GM12878 (cell line): ENCODE data around the gene PM20D2. TPM values are rescaled to one million over a fixed set of nuclear protein-coding genes. Genes with fewer than 3 reads are reported as not detected.

Source experiments
- ATAC-seq: fragments of 200-7000 bp; cut with Tn5 transposase; 3 replicates; pipeline ENCODE4 v1.9.1; 2020; ENCODE audit warnings: mild to moderate bottlenecking, moderate library complexity
- BruUV-seq: library from RNA; stranded (reverse); fragments of 400-500 nt; replicated peaks from 2 replicates; lab custom pipeline; 2021; lab: Mats Ljungman, UMichigan
- CTCF ChIA-PET: fragments of 300-600 bp; sonication (Branson Sonifier 250); formaldehyde crosslinking; extraction: SDS; loops from one replicate; lab custom pipeline; 2021; ENCODE audit warnings: inconsistent platforms; lab: Yijun Ruan, JAX
- POLR2A ChIA-PET: fragments of 350-600 bp; formaldehyde crosslinking; extraction: SDS; loops from one replicate; lab custom pipeline; 2021; ENCODE audit warnings: inconsistent platforms; lab: Charles Lee
- RAD21 ChIA-PET: fragments of 300-600 bp; sonication (Branson Sonifier 250); formaldehyde crosslinking; loops from one replicate; lab custom pipeline; 2023; ENCODE audit warnings: antibody characterized with exemption; ENCODE audit not compliant: unreplicated experiment; lab: Charles Lee
- SMC1A ChIA-PET: fragments of 300-600 bp; sonication (Branson Sonifier 250); formaldehyde crosslinking; loops from one replicate; lab custom pipeline; 2023; ENCODE audit not compliant: unreplicated experiment, uncharacterized antibody; lab: Charles Lee
- DNase-seq: peaks from one replicate; pipeline ENCODE4 v3.0.0-alpha.2; 2011; ENCODE audit warnings: low read depth, low spot score
- FAIRE-seq: peaks from 3 replicates; lab custom pipeline; 2011; peaks lifted over from hg19 to GRCh38; lab: Jason Lieb, UNC
- H2AFZ ChIP-seq: 2 replicates; pipeline ENCODE4 v1.6.0; 2011; ENCODE audit warnings: low read depth, low read length, control low read depth; ENCODE audit not compliant: control insufficient read depth
- H3K27ac ChIP-seq: 2 replicates; pipeline ENCODE4 v1.5.1; 2011; ENCODE audit warnings: control low read depth; ENCODE audit not compliant: control insufficient read depth, insufficient read depth
- H3K27me3 ChIP-seq, 2 experiments: replicated peaks in 1 of 2; 2 replicates each; pipeline versions ENCODE4 v1.6.0 to v1.6.1; 2011; ENCODE audit warnings: low read length in 1 of 2; ENCODE audit not compliant: control insufficient read depth in 2 of 2, insufficient read depth in 2 of 2
- H3K36me3 ChIP-seq, 2 experiments: 2 replicates each; pipeline ENCODE4 v1.5.1; 2011; ENCODE audit warnings: low read length in 1 of 2; ENCODE audit not compliant: control insufficient read depth in 2 of 2, insufficient read depth in 2 of 2
- H3K4me1 ChIP-seq: 2 replicates; pipeline ENCODE4 v1.6.1; 2011; ENCODE audit warnings: mild to moderate bottlenecking, low read length, moderate library complexity, mixed read lengths; ENCODE audit not compliant: control insufficient read depth, insufficient read depth
- H3K4me2 ChIP-seq: 2 replicates; pipeline ENCODE4 v1.6.0; 2011; ENCODE audit warnings: control low read depth; ENCODE audit not compliant: control insufficient read depth, insufficient read depth
- H3K4me3 ChIP-seq: fragments of 200-600 bp; sonication (generic); 2 replicates; pipeline ENCODE4 v1.5.1; 2016
- H3K79me2 ChIP-seq: 2 replicates; pipeline ENCODE4 v1.6.0; 2011; ENCODE audit warnings: low read length; ENCODE audit not compliant: control insufficient read depth, insufficient read depth
- H3K9ac ChIP-seq: 2 replicates; pipeline ENCODE4 v1.8.0; 2011; ENCODE audit warnings: low read length, control low read depth, mixed read lengths; ENCODE audit not compliant: control insufficient read depth, insufficient read depth
- H3K9me3 ChIP-seq: replicated peaks from 3 replicates; pipeline ENCODE4 v1.5.1; 2011; ENCODE audit warnings: mild to moderate bottlenecking, low read length; ENCODE audit not compliant: control insufficient read depth, insufficient read depth
- H4K20me1 ChIP-seq: 2 replicates; pipeline ENCODE4 v1.6.0; 2011; ENCODE audit not compliant: control insufficient read depth, insufficient read depth
- ASH2L ChIP-seq: fragments of 300-600, 200-600 bp; sonication (generic); IDR thresholded peaks from 2 replicates; pipeline ENCODE4 v1.6.1; 2017; ENCODE audit warnings: low read depth, mild to moderate bottlenecking, borderline replicate concordance
- ATF2 ChIP-seq: IDR thresholded peaks from 2 replicates; pipeline ENCODE4 v1.6.1; 2012; ENCODE audit warnings: low read length, inconsistent platforms
- BACH1 ChIP-seq: fragments of 450-650 bp; IDR thresholded peaks from 2 replicates; pipeline ENCODE4 v1.6.1; 2017; ENCODE audit warnings: mild to moderate bottlenecking, borderline replicate concordance
- BHLHE40 ChIP-seq, 2 experiments: fragments of 450-650 bp in 1 of 2; IDR thresholded peaks; 2 replicates each; pipeline ENCODE4 v1.6.1; 2011 to 2017; ENCODE audit warnings: low read depth in 2 of 2, borderline replicate concordance in 1 of 2, improper control_type of control experiment in 1 of 2, low read length in 1 of 2, mild to moderate bottlenecking in 1 of 2
- BMI1 ChIP-seq: fragments of 450-650 bp; IDR thresholded peaks from 2 replicates; pipeline ENCODE4 v1.6.1; 2016; ENCODE audit warnings: mild to moderate bottlenecking, moderate library complexity, borderline replicate concordance
- ESRRA ChIP-seq: IDR thresholded peaks from 2 replicates; pipeline ENCODE4 v1.6.1; 2012; ENCODE audit warnings: mild to moderate bottlenecking, low read length, improper control_type of control experiment
- HDAC6 ChIP-seq: fragments of 200-600 bp; sonication (generic); IDR thresholded peaks from one replicate; pipeline ENCODE4 v1.8.0; 2017; ENCODE audit warnings: antibody characterized with exemption; ENCODE audit not compliant: unreplicated experiment
- IKZF1 ChIP-seq: fragments of 450-650 bp; conservative IDR thresholded peaks from 2 replicates; pipeline ENCODE4 v1.6.1; 2017; ENCODE audit warnings: antibody characterized with exemption, mild to moderate bottlenecking
- IKZF2 ChIP-seq, 2 experiments: fragments of 450-650 bp; IDR thresholded peaks; 2 replicates each; pipeline ENCODE4 v1.6.1; 2017; ENCODE audit warnings: mild to moderate bottlenecking in 2 of 2, moderate library complexity in 2 of 2
- IRF5 ChIP-seq: fragments of 450-650 bp; IDR thresholded peaks from 2 replicates; pipeline ENCODE4 v1.6.1; 2017; ENCODE audit warnings: borderline replicate concordance
- JUNB ChIP-seq: IDR thresholded peaks from 2 replicates; pipeline ENCODE4 v1.6.1; 2016; ENCODE audit warnings: antibody characterized with exemption, mild to moderate bottlenecking
- KDM1A ChIP-seq: fragments of 200-600 bp; sonication (generic); IDR thresholded peaks from 2 replicates; pipeline ENCODE4 v1.6.1; 2016; ENCODE audit warnings: borderline replicate concordance
- MEF2A ChIP-seq: IDR thresholded peaks from 2 replicates; pipeline ENCODE4 v1.6.1; 2011; ENCODE audit warnings: low read depth, mild to moderate bottlenecking, low read length, moderate library complexity; ENCODE audit not compliant: insufficient read depth
- MYC ChIP-seq: IDR thresholded peaks from 2 replicates; pipeline ENCODE4 v1.6.1; 2011; ENCODE audit warnings: mild to moderate bottlenecking, low read length, moderate library complexity, inconsistent platforms; ENCODE audit not compliant: insufficient read depth, insufficient replicate concordance, insufficient read length, severe bottlenecking
- NFYB ChIP-seq: IDR thresholded peaks from 2 replicates; pipeline ENCODE4 v1.6.1; 2011; ENCODE audit warnings: low read depth, mild to moderate bottlenecking, low read length, improper control_type of control experiment, moderate library complexity; ENCODE audit not compliant: insufficient read depth
- PAX5 ChIP-seq: IDR thresholded peaks from 2 replicates; pipeline ENCODE4 v1.6.1; 2011; ENCODE audit warnings: low read depth, low read length, borderline replicate concordance
- PAX8 ChIP-seq: fragments of 450-650 bp; IDR thresholded peaks from 2 replicates; pipeline ENCODE4 v1.6.1; 2017; ENCODE audit warnings: mild to moderate bottlenecking, moderate library complexity
- POLR2A ChIP-seq: IDR thresholded peaks from 2 replicates; pipeline ENCODE4 v1.6.1; 2011; ENCODE audit warnings: low read depth, mild to moderate bottlenecking, low read length
- TAF1 ChIP-seq: IDR thresholded peaks from 2 replicates; pipeline ENCODE4 v1.6.1; 2011; ENCODE audit warnings: mild to moderate bottlenecking, low read depth, low read length, borderline replicate concordance
- YBX1 ChIP-seq: fragments of 450-650 bp; IDR thresholded peaks from 2 replicates; pipeline ENCODE4 v1.6.1; 2016; ENCODE audit warnings: antibody characterized with exemption
- YY1 ChIP-seq: IDR thresholded peaks from 2 replicates; pipeline ENCODE4 v1.6.1; 2011; ENCODE audit warnings: low read depth, mild to moderate bottlenecking, low read length
- WGBS: methylation state at CpG from one replicate; pipeline ENCODE4 v1.1.6; 2016; ENCODE audit warnings: low lambda C conversion rate; ENCODE audit not compliant: insufficient replicate concordance, insufficient coverage; ENCODE audit errors: missing lambda C conversion rate; 5-methylcytosine and 5-hydroxymethylcytosine counted together
- in situ Hi-C: fragments of 300-500 bp; cut with MboI; formaldehyde crosslinking; loops from 9 replicates; pipeline ENCODE4 v1.14.3; 2018; ENCODE audit warnings: mixed read lengths
- intact Hi-C: fragments of 100-400 bp; cut with micrococcal nuclease; formaldehyde crosslinking; loops from one replicate; pipeline ENCODE4 v1.14.2; 2022; ENCODE audit not compliant: unreplicated experiment
- polyA plus RNA-seq, 11 experiments: library from polyadenylated mRNA; depleted of rRNA in 4 of 11; unstranded in 6 of 11; stranded (reverse) in 5 of 11; fragments of >200 nt; fragmentation: Nextera tagmentation in 4 of 11; fragmentation: Illumina TruSeq in 1 of 11; extraction: Ambion mirVana in 4 of 11; extraction: Trizol in 1 of 11; gene quantifications; 1 replicate in 1 of 11; 2 replicates in 10 of 11; pipeline versions ENCODE4 v1.2.1 to v1.2.3, GENCODE V29; 2011 to 2016; ENCODE audit warnings: inconsistent platforms in 2 of 11, missing spikeins in 2 of 11, low read depth in 1 of 11
- total RNA-seq, 4 experiments: library from RNA; depleted of rRNA in 3 of 4; stranded (reverse); fragments of >200 nt in 3 of 4; fragmentation: Illumina TruSeq in 1 of 4; extraction: Trizol in 1 of 4; gene quantifications; 2 replicates each; pipeline versions ENCODE4 v1.2.1 to v1.2.3, GENCODE V29; 2013 to 2021
- TF ChIP-seq, protein P1 (sequence below): IDR thresholded peaks from 2 replicates; pipeline ENCODE4 v1.6.1; 2012; ENCODE audit warnings: low read depth, low read length, improper control_type of control experiment

Gene PM20D2
- total and polyA plus RNA-seq, 10 of the 15 experiments (the other 5 are each of a cell fraction or from before 2014, with no cell fraction given) = 7.8 to 23.6 (median 15.7) TPM

DNA sequence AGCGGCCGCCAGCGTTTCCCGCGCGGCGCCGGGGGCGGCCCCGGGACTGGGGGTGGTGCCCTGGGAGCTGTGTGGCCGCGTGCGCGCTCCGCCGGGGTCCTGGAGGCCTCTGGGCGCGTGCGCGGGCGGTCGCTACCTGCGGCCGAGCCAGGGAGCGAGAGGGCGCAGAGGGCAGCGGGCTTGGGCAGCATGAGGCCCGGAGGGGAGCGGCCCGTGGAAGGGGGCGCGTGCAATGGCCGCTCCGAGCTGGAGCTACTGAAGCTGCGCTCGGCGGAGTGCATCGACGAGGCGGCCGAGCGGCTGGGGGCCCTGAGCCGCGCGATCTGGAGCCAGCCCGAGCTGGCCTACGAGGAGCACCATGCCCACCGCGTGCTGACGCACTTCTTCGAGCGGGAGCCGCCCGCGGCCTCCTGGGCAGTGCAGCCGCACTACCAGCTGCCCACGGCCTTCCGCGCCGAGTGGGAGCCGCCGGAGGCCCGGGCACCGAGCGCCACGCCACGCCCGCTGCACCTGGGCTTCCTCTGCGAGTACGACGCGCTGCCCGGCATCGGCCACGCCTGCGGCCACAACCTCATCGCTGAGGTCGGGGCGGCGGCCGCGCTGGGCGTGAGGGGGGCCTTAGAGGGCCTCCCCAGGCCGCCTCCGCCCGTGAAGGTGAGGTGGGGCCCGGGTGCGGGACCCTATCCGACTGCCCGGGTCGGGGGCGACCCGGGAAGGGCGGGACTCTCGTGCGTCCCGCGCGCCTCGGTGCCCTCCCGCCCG lies at the start of gene PM20D2 (continued):
- no peak for TF ChIP-seq NFYB
- no peak for TF ChIP-seq BMI1
- peak; percentile 74 for TF ChIP-seq HDAC6
- TF ChIP-seq PAX5 = 0 out of 2 replicates have a peak, but pooled peaks have one; percentile 57
- TF ChIP-seq IKZF1 = peak; percentile 86
- peak; percentile 86 for TF ChIP-seq POLR2A
- TF ChIP-seq TAF1 = no peak
- TF ChIP-seq BACH1 = no peak; the same call in none of the 2 replicates
- TF ChIP-seq BHLHE40 (IDR thresholded peaks at IDR 0.05; ENCODE audit: borderline replicate concordance in 1 of 2, low read depth in 2 of 2, low read length in 1 of 2) = peak; percentile 59 to 86; a peak in 3 of 4 replicates

DNA sequence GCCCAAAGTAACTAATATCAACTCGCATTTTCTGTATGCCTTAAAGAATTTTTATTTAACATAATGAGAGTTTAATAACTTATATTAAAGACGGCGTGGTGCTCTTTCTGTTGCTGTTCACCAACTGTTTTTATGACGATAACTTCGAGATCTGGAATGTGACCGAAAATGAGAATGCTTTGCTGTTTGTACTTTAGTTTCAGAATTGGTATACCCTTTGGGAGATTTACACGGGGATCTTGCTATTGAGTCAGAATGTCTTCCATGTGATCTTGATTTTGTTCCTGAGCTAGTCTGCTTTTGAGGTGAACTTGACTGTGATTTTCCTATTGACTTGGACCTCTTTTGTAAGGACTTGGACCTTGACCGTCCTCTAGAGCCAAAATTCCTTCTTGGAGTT lies 47.4 kb upstream of the PM20D2 start:
- under 1% methylated on average over 8 of the region's 8 CpGs for WGBS
- FAIRE-seq = no peak
- intact Hi-C loops = no loop called here
- TF ChIP-seq PAX8 (no peak), ASH2L (no peak), ESRRA (no peak), YBX1 (no peak), MYC (no peak), IKZF2 (IDR thresholded peaks at IDR 0.05) (peak; percentile 54 to 55; a peak in 2 of 4 replicates), MEF2A (0 out of 2 replicates have a peak, but pooled peaks have one; percentile 8), JUNB (peak; percentile 79), IRF5 (no peak), KDM1A (no peak), YY1 (no peak), ATF2 (0 out of 2 replicates have a peak, but pooled peaks have one; percentile 48)
- TF ChIP-seq, protein P1, sequence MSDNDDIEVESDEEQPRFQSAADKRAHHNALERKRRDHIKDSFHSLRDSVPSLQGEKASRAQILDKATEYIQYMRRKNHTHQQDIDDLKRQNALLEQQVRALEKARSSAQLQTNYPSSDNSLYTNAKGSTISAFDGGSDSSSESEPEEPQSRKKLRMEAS = no peak

More for the DNA sequence above, 47.4 kb upstream of the PM20D2 start:
- Histone ChIP-seq H3K4me3 (no peak overlapping the region), H3K27me3 (no peaks in the 10 kb centered on the region), H4K20me1 (no peaks in the 10 kb centered on the region), H3K4me2 (peak overlapping the region; percentile 26; the same call in 1 of the 2 replicates), H3K9me3 (no peaks in the 10 kb centered on the region), H3K27ac (no peak overlapping the region), H3K9ac (no peak overlapping the region), H3K36me3 (no peaks in the 10 kb centered on the region), H3K79me2 (no peaks in the 10 kb centered on the region), H3K4me1 (no peaks in the 10 kb centered on the region), H2AFZ (peak overlapping the region; percentile 29)
- DNase-seq = no peak
- peak; percentile 67 for ATAC-seq
- no TSS peak for BruUV-seq
- in situ Hi-C loops = no loop called here
- ChIA-PET CTCF (interaction anchor here (1.3 to 1.6 kb wide), 3 partner anchors 16 to 45 kb away, joined by 4 to 6 read pairs (median 4); no protein-coding TSS in a partner anchor), SMC1A (interaction anchor here (0.5 to 3.5 kb wide), 5 partner anchors 12 to 289 kb away, joined by 3 to 13 read pairs (median 3); partner anchors contain the start of gene PNRC1), POLR2A (interaction anchor here (0.9 to 1.1 kb wide), 2 partner anchors 13 to 20 kb away, joined by 3 to 4 read pairs; no protein-coding TSS in a partner anchor), RAD21 (interaction anchor here (0.8 to 1.2 kb wide), 5 partner anchors 12 to 135 kb away, joined by 3 to 4 read pairs (median 4); partner anchors contain the start of genes PNRC1 and RNGTT)
